Measurements from ENCODE around the gene PTPRG.

The PTPRG gene
- total RNA-seq, result 0 to 2.2 (median 0.10) reads per million in 9 experiments

- peak within 1 kb of the TSS in 1 of 2 donors; percentile 41 for H3K4me3 Mint-ChIP-seq
- no peaks in the 10 kb centered on the region for H3K36me3 Mint-ChIP-seq (ENCODE audit: insufficient read depth)
- H3K27me3 Mint-ChIP-seq, result peaks cover 52 to 77% of the 10 kb centered on the region in 2 donors
- no peak for ATAC-seq (replicated peaks)
- peaks cover 2 to 5% of the 10 kb centered on the region in 2 donors for H3K9me3 Mint-ChIP-seq
- no peak for DNase-seq
- no peak within 1 kb of the TSS for H3K27ac Mint-ChIP-seq
- H3K4me1 Mint-ChIP-seq (ENCODE audit: low read depth in 2 of 2), result peaks cover 0 to 5% of the 10 kb centered on the region in 2 donors
Measured at GRCh38 chr3:61561374-61562041, at the start of gene PTPRG. Gene PTPRG, plus strand, starts transcription at chr3:61561571. Its CDS starts 717 bp downstream, at chr3:61562288.

GRCh38 chr3:61518590-61518989 is 42.8 kb upstream of the PTPRG start:
- Mint-ChIP-seq H3K9me3 (no peaks in the 10 kb centered on the region), H3K27ac (no peak overlapping the region), H3K4me3 (no peak overlapping the region), H3K4me1 (ENCODE audit: low read depth in 2 of 2) (no peaks in the 10 kb centered on the region), H3K27me3 (no peaks in the 10 kb centered on the region), H3K36me3 (ENCODE audit: insufficient read depth) (no peaks in the 10 kb centered on the region)
- ATAC-seq (replicated peaks) (no peak), DNase-seq (no peak)

- Mint-ChIP-seq H3K4me3 (no peak overlapping the region), H3K9me3 (no peaks in the 10 kb centered on the region), H3K27ac (no peak overlapping the region), H3K27me3 (no peaks in the 10 kb centered on the region), H3K4me1 (ENCODE audit: low read depth in 2 of 2) (no peaks in the 10 kb centered on the region), H3K36me3 (ENCODE audit: insufficient read depth) (no peaks in the 10 kb centered on the region)
- ATAC-seq (replicated peaks), result no peak
- no peak for DNase-seq
Measured at GRCh38 chr3:61520966-61521628, 40.3 kb upstream of the PTPRG start.

GRCh38 chr3:61522060-61522459 is 39.3 kb upstream of the PTPRG start:
- H3K4me3 Mint-ChIP-seq, result no peak overlapping the region

GRCh38 chr3:61522626-61523025 is 38.7 kb upstream of the PTPRG start:
- Mint-ChIP-seq H3K27ac (no peak overlapping the region), H3K9me3 (peaks cover 3 to 6% of the 10 kb centered on the region in 2 donors), H3K4me1 (ENCODE audit: low read depth in 2 of 2) (no peaks in the 10 kb centered on the region), H3K4me3 (no peak overlapping the region), H3K36me3 (ENCODE audit: insufficient read depth) (no peaks in the 10 kb centered on the region), H3K27me3 (no peaks in the 10 kb centered on the region)
- DNase-seq, result no peak
- no peak for ATAC-seq (replicated peaks)

More at GRCh38 chr3:61522060-61522459, 39.3 kb upstream of the PTPRG start:
- peaks cover 1 to 4% of the 10 kb centered on the region in 2 donors for H3K9me3 Mint-ChIP-seq
- H3K27me3 Mint-ChIP-seq, result no peaks in the 10 kb centered on the region
- no peak for ATAC-seq (replicated peaks)
- no peaks in the 10 kb centered on the region for H3K4me1 Mint-ChIP-seq (ENCODE audit: low read depth in 2 of 2)
- no peak for DNase-seq
- H3K36me3 Mint-ChIP-seq (ENCODE audit: insufficient read depth), result no peaks in the 10 kb centered on the region
- H3K27ac Mint-ChIP-seq, result no peak overlapping the region

- H3K27me3 Mint-ChIP-seq, result no peaks in the 10 kb centered on the region
- no peak for ATAC-seq (replicated peaks)
- no peaks in the 10 kb centered on the region for H3K36me3 Mint-ChIP-seq (ENCODE audit: insufficient read depth)
- H3K27ac Mint-ChIP-seq, result no peak overlapping the region
- H3K9me3 Mint-ChIP-seq, result peaks cover 3 to 6% of the 10 kb centered on the region in 2 donors
- H3K4me1 Mint-ChIP-seq (ENCODE audit: low read depth in 2 of 2), result no peaks in the 10 kb centered on the region
- H3K4me3 Mint-ChIP-seq, result no peak overlapping the region
- DNase-seq, result no peak
Measured at GRCh38 chr3:61524933-61525332, 36.4 kb upstream of the PTPRG start.

GRCh38 chr3:61526308-61526707 is 35.1 kb upstream of the PTPRG start:
- no peaks in the 10 kb centered on the region for H3K27me3 Mint-ChIP-seq
- H3K4me3 Mint-ChIP-seq, result no peak overlapping the region
- ATAC-seq (replicated peaks) (no peak), DNase-seq (no peak)
- H3K36me3 Mint-ChIP-seq (ENCODE audit: insufficient read depth), result no peaks in the 10 kb centered on the region
- no peaks in the 10 kb centered on the region for H3K4me1 Mint-ChIP-seq (ENCODE audit: low read depth in 2 of 2)
- H3K27ac Mint-ChIP-seq, result no peak overlapping the region
- peaks cover 3 to 6% of the 10 kb centered on the region in 2 donors for H3K9me3 Mint-ChIP-seq

GRCh38 chr3:61527011-61527410 is 34.4 kb upstream of the PTPRG start:
- no peak overlapping the region for H3K4me3 Mint-ChIP-seq
- no peak for DNase-seq
- no peak for ATAC-seq (replicated peaks)
- H3K27ac Mint-ChIP-seq, result no peak overlapping the region
- peaks cover 3 to 6% of the 10 kb centered on the region in 2 donors for H3K9me3 Mint-ChIP-seq
- H3K36me3 Mint-ChIP-seq (ENCODE audit: insufficient read depth), result no peaks in the 10 kb centered on the region
- H3K4me1 Mint-ChIP-seq (ENCODE audit: low read depth in 2 of 2), result no peaks in the 10 kb centered on the region
- no peaks in the 10 kb centered on the region for H3K27me3 Mint-ChIP-seq

GRCh38 chr3:61530355-61530754 is 31.0 kb upstream of the PTPRG start:
- Mint-ChIP-seq H3K4me3 (no peak overlapping the region), H3K9me3 (peaks cover 6% of the 10 kb centered on the region in 2 donors), H3K27me3 (no peaks in the 10 kb centered on the region), H3K36me3 (ENCODE audit: insufficient read depth) (no peaks in the 10 kb centered on the region), H3K4me1 (ENCODE audit: low read depth in 2 of 2) (no peaks in the 10 kb centered on the region), H3K27ac (no peak overlapping the region)
- no peak for DNase-seq
- no peak for ATAC-seq (replicated peaks)

- Mint-ChIP-seq H3K9me3 (peaks cover 6% of the 10 kb centered on the region in 2 donors), H3K27ac (no peak overlapping the region), H3K4me1 (ENCODE audit: low read depth in 2 of 2) (no peaks in the 10 kb centered on the region), H3K4me3 (no peak overlapping the region), H3K27me3 (no peaks in the 10 kb centered on the region), H3K36me3 (ENCODE audit: insufficient read depth) (no peaks in the 10 kb centered on the region)
- no peak for ATAC-seq (replicated peaks)
- no peak for DNase-seq
Measured at GRCh38 chr3:61531528-61531927, 29.8 kb upstream of the PTPRG start.

GRCh38 chr3:61532739-61533500 is 28.5 kb upstream of the PTPRG start:
- DNase-seq (no peak), ATAC-seq (replicated peaks) (no peak)
- H3K4me3 Mint-ChIP-seq, result no peak overlapping the region
- peaks cover 0 to 2% of the 10 kb centered on the region in 2 donors for H3K9me3 Mint-ChIP-seq
- H3K4me1 Mint-ChIP-seq (ENCODE audit: low read depth in 2 of 2), result no peaks in the 10 kb centered on the region
- H3K27me3 Mint-ChIP-seq, result no peaks in the 10 kb centered on the region
- no peak overlapping the region for H3K27ac Mint-ChIP-seq
- no peaks in the 10 kb centered on the region for H3K36me3 Mint-ChIP-seq (ENCODE audit: insufficient read depth)

GRCh38 chr3:61535826-61536225 is 25.5 kb upstream of the PTPRG start:
- ATAC-seq (replicated peaks) (no peak), DNase-seq (no peak)
- no peaks in the 10 kb centered on the region for H3K4me1 Mint-ChIP-seq (ENCODE audit: low read depth in 2 of 2)
- H3K27ac Mint-ChIP-seq, result no peak overlapping the region
- no peaks in the 10 kb centered on the region for H3K36me3 Mint-ChIP-seq (ENCODE audit: insufficient read depth)
- H3K9me3 Mint-ChIP-seq, result peaks cover 0 to 2% of the 10 kb centered on the region in 2 donors
- H3K27me3 Mint-ChIP-seq, result no peaks in the 10 kb centered on the region
- H3K4me3 Mint-ChIP-seq, result no peak overlapping the region

- no peak for ATAC-seq (replicated peaks)
- H3K4me3 Mint-ChIP-seq, result no peak overlapping the region
- H3K9me3 Mint-ChIP-seq, result peaks cover 0 to 6% of the 10 kb centered on the region in 2 donors
- H3K27me3 Mint-ChIP-seq, result no peaks in the 10 kb centered on the region
- DNase-seq, result no peak
- no peaks in the 10 kb centered on the region for H3K36me3 Mint-ChIP-seq (ENCODE audit: insufficient read depth)
- no peaks in the 10 kb centered on the region for H3K4me1 Mint-ChIP-seq (ENCODE audit: low read depth in 2 of 2)
- H3K27ac Mint-ChIP-seq, result no peak overlapping the region
Measured at GRCh38 chr3:61537366-61537765, 24.0 kb upstream of the PTPRG start.

All from effector memory CD8-positive, alpha-beta T cell (primary cell).